Ammon's horn (tissue), 1 donor: ENCODE measurements around the gene MPV17.
"Not testable (repeated sequence)": the region's sequence is repeated elsewhere in the genome, so short reads cannot be mapped to it uniquely, and the experiment has no call there.

Source experiments
- DNase-seq: peaks from one replicate; pipeline ENCODE4 v3.0.0-alpha.2; 2016; ENCODE audit warnings: low spot score

Gene MPV17

GRCh38 chr2:27298391-27299080 is 24.4 kb downstream of the MPV17 start:
- DNase-seq = no peak

GRCh38 chr2:27297195-27297594 is 25.7 kb downstream of the MPV17 start:
- no peak for DNase-seq

- DNase-seq = no peak
Observed at GRCh38 chr2:27296481-27296880, 26.4 kb downstream of the MPV17 start.

- no peak for DNase-seq
Observed at GRCh38 chr2:27294928-27295327, 28.0 kb downstream of the MPV17 start.

- no peak for DNase-seq
Observed at GRCh38 chr2:27291865-27292264, 31.0 kb downstream of the MPV17 start.

GRCh38 chr2:27290549-27290948 is 32.3 kb downstream of the MPV17 start:
- DNase-seq = no peak

- DNase-seq = no peak
Observed at GRCh38 chr2:27288610-27289009, 34.3 kb downstream of the MPV17 start.

GRCh38 chr2:27285481-27285880 is 37.4 kb downstream of the MPV17 start:
- DNase-seq = no peak

- no peak for DNase-seq
Observed at GRCh38 chr2:27284996-27285395, 37.9 kb downstream of the MPV17 start.

- no peak for DNase-seq
Observed at GRCh38 chr2:27282892-27283291, 40.0 kb downstream of the MPV17 start.

GRCh38 chr2:27281855-27282559 is 40.9 kb downstream of the MPV17 start, which contains the start of gene TRIM54:
Gene TRIM54 (plus strand): TSS chr2:27282429. CDS start chr2:27282732, 303 bp downstream.
- DNase-seq = no peak

GRCh38 chr2:27281442-27281841 is 41.5 kb downstream of the MPV17 start:
- no peak for DNase-seq

- DNase-seq = no peak
Observed at GRCh38 chr2:27280826-27281225, 42.1 kb downstream of the MPV17 start.

- DNase-seq = no peak
Observed at GRCh38 chr2:27278010-27278409, 44.9 kb downstream of the MPV17 start.

GRCh38 chr2:27275211-27276150 is 47.4 kb downstream of the MPV17 start, which contains the start of gene DNAJC5G:
Gene DNAJC5G (plus strand): TSS chr2:27275433. CDS start chr2:27276729, 1,296 bp downstream.
- no peak for DNase-seq

GRCh38 chr2:27272537-27273522 is 50.1 kb downstream of the MPV17 start:
- DNase-seq = not testable (repeated sequence)

GRCh38 chr2:27271631-27272340 is 51.1 kb downstream of the MPV17 start:
- no peak for DNase-seq

- no peak for DNase-seq
Observed at GRCh38 chr2:27270670-27271069, 52.2 kb downstream of the MPV17 start.

- no peak for DNase-seq
Observed at GRCh38 chr2:27270131-27270530, 52.8 kb downstream of the MPV17 start.

GRCh38 chr2:27268296-27268695 is 54.6 kb downstream of the MPV17 start:
- not testable (repeated sequence) for DNase-seq

GRCh38 chr2:27265536-27265870 is 57.4 kb downstream of the MPV17 start:
- DNase-seq = no peak
